CD4-positive, alpha-beta memory T cell (primary cell): Measurements from ENCODE around the gene PRRX1. TPM values are rescaled to one million over a fixed set of nuclear protein-coding genes. Genes with fewer than 3 reads are reported as not detected.

ENCODE experiments used
- CTCF ChIA-PET: fragments of 350-600 bp; sonication (Branson Sonifier 250); formaldehyde crosslinking; loops from one replicate; lab custom pipeline; 2021; ENCODE audit warnings: inconsistent platforms; ENCODE audit not compliant: partially characterized antibody; lab: Charles Lee
- POLR2A ChIA-PET: fragments of 350-600 bp; sonication (Branson Sonifier 250); formaldehyde crosslinking; loops from one replicate; lab custom pipeline; 2021; ENCODE audit not compliant: partially characterized antibody; lab: Charles Lee
- DNase-seq, 5 donors: peaks; one replicate each; pipeline versions ENCODE4 v3.0.0 to v3.0.0-alpha.2; 2020 to 2022; ENCODE audit warnings: mixed read lengths in 1 of 5
- H3K27ac ChIP-seq: one replicate; pipeline ENCODE4 v1.7.0; 2013; ENCODE audit warnings: low read depth, low read length
- H3K27me3 ChIP-seq: 2 replicates; pipeline ENCODE4 v1.7.0; 2013; ENCODE audit warnings: mild to moderate bottlenecking, low read length, moderate library complexity; ENCODE audit not compliant: insufficient read depth
- H3K36me3 ChIP-seq: 2 replicates; pipeline ENCODE4 v1.7.0; 2013; ENCODE audit warnings: mild to moderate bottlenecking, low read length, moderate library complexity; ENCODE audit not compliant: insufficient read depth
- H3K4me1 ChIP-seq: 2 replicates; pipeline ENCODE4 v1.7.0; 2013; ENCODE audit warnings: mild to moderate bottlenecking, low read length, moderate library complexity; ENCODE audit not compliant: insufficient read depth
- H3K4me3 ChIP-seq, 2 donors: one replicate each; pipeline ENCODE4 v1.7.0; 2013; ENCODE audit warnings: low read length in 2 of 2, mild to moderate bottlenecking in 1 of 2
- H3K9me3 ChIP-seq, 2 donors: one replicate each; pipeline ENCODE4 v1.7.0; 2013; ENCODE audit warnings: low read length in 2 of 2, control low read depth in 1 of 2; ENCODE audit not compliant: control insufficient read depth in 1 of 2
- H3K27ac Mint-ChIP-seq, 7 donors: one replicate each; pipeline ENCODE4 v1.8.0; 2020 to 2021; ENCODE audit warnings: mixed read lengths in 7 of 7, mild to moderate bottlenecking in 6 of 7, inconsistent platforms in 3 of 7, moderate library complexity in 3 of 7
- H3K27me3 Mint-ChIP-seq, 2 donors: one replicate each; pipeline ENCODE4 v1.8.0; 2020 to 2021; ENCODE audit warnings: mixed read lengths in 2 of 2
- H3K36me3 Mint-ChIP-seq, 2 donors: one replicate each; pipeline ENCODE4 v1.8.0; 2020 to 2021; ENCODE audit warnings: mixed read lengths in 2 of 2, inconsistent platforms in 1 of 2, mild to moderate bottlenecking in 1 of 2
- H3K4me1 Mint-ChIP-seq, 4 donors: one replicate each; pipeline ENCODE4 v1.8.0; 2020 to 2021; ENCODE audit warnings: mixed read lengths in 4 of 4, mild to moderate bottlenecking in 1 of 4
- H3K4me3 Mint-ChIP-seq, 8 donors: one replicate each; pipeline ENCODE4 v1.8.0; 2020 to 2021; ENCODE audit warnings: mixed read lengths in 8 of 8, mild to moderate bottlenecking in 7 of 8, moderate library complexity in 6 of 8, inconsistent platforms in 3 of 8
- H3K9me3 Mint-ChIP-seq, 8 donors: one replicate each; pipeline ENCODE4 v1.8.0; 2020 to 2021; ENCODE audit warnings: mixed read lengths in 8 of 8, mild to moderate bottlenecking in 5 of 8, inconsistent platforms in 3 of 8, moderate library complexity in 1 of 8
- intact Hi-C: fragments of 100-400 bp; cut with micrococcal nuclease; formaldehyde crosslinking; loops from one replicate; pipeline ENCODE4 v1.15.1; 2023
- polyA plus RNA-seq, 2 donors: library from polyadenylated mRNA; unstranded; fragments of 300-500 nt; fragmentation: Illumina TruSeq; gene quantifications; one replicate each; pipeline ENCODE4 v1.2.3, GENCODE V29; 2021
- total RNA-seq, 2 experiments: library from RNA; stranded (reverse); gene quantifications; one replicate each; pipeline ENCODE4 v1.2.3, GENCODE V29; 2021

Gene PRRX1
- total and polyA plus RNA-seq, 4 experiments from 2014 or later: not detected

- Histone ChIP-seq H3K27ac (no peak overlapping the region), H3K36me3 (no peaks in the 10 kb centered on the region), H3K4me3 (no peak overlapping the region), H3K27me3 (no peaks in the 10 kb centered on the region), H3K4me1 (no peaks in the 10 kb centered on the region), H3K9me3 (no peaks in the 10 kb centered on the region)
- CTCF ChIA-PET: no interaction called here
- Mint-ChIP-seq H3K27me3 (peaks cover 0 to 6% of the 10 kb centered on the region in 2 donors), H3K9me3 (peaks cover 0 to 3% (median 0%) of the 10 kb centered on the region in 8 donors), H3K36me3 (no peaks in the 10 kb centered on the region), H3K4me3 (no peak overlapping the region), H3K27ac (no peak overlapping the region), H3K4me1 (no peaks in the 10 kb centered on the region)
- no peak for DNase-seq
- intact Hi-C loops: no loop called here
- POLR2A ChIA-PET: no interaction called here
Measured at GRCh38 chr1:170711682-170712081, 47.8 kb downstream of the PRRX1 start.

- ChIA-PET POLR2A (no interaction called here), CTCF (no interaction called here)
- H3K36me3 ChIP-seq: no peaks in the 10 kb centered on the region
- H3K9me3 ChIP-seq: no peaks in the 10 kb centered on the region
- H3K27ac ChIP-seq: no peak overlapping the region
- DNase-seq: no peak
- no peak overlapping the region for H3K4me3 ChIP-seq
- Mint-ChIP-seq H3K36me3 (no peaks in the 10 kb centered on the region), H3K27ac (no peak overlapping the region), H3K9me3 (no peaks in the 10 kb centered on the region), H3K4me1 (no peaks in the 10 kb centered on the region), H3K4me3 (no peak overlapping the region), H3K27me3 (peaks cover 2 to 4% of the 10 kb centered on the region in 2 donors)
- intact Hi-C loops: no loop called here
- no peaks in the 10 kb centered on the region for H3K27me3 ChIP-seq
- no peaks in the 10 kb centered on the region for H3K4me1 ChIP-seq
Measured at GRCh38 chr1:170714163-170714562, 50.2 kb downstream of the PRRX1 start.

GRCh38 chr1:170714938-170715337 is 51.0 kb downstream of the PRRX1 start:
- no peaks in the 10 kb centered on the region for H3K36me3 Mint-ChIP-seq
- H3K27me3 ChIP-seq: no peaks in the 10 kb centered on the region
- no peaks in the 10 kb centered on the region for H3K9me3 Mint-ChIP-seq
- no peak for DNase-seq
- H3K4me1 ChIP-seq: no peaks in the 10 kb centered on the region
- H3K4me1 Mint-ChIP-seq: no peaks in the 10 kb centered on the region
- no peak overlapping the region for H3K27ac Mint-ChIP-seq
- ChIA-PET CTCF (no interaction called here), POLR2A (no interaction called here)
- H3K4me3 Mint-ChIP-seq: no peak overlapping the region
- peaks cover 2 to 4% of the 10 kb centered on the region in 2 donors for H3K27me3 Mint-ChIP-seq
- intact Hi-C loops: no loop called here
- H3K9me3 ChIP-seq: no peaks in the 10 kb centered on the region
- H3K36me3 ChIP-seq: no peaks in the 10 kb centered on the region
- no peak overlapping the region for H3K27ac ChIP-seq
- no peak overlapping the region for H3K4me3 ChIP-seq

- Mint-ChIP-seq H3K27ac (no peak overlapping the region), H3K27me3 (peaks cover 4 to 8% of the 10 kb centered on the region in 2 donors), H3K4me1 (no peaks in the 10 kb centered on the region), H3K36me3 (no peaks in the 10 kb centered on the region), H3K9me3 (no peaks in the 10 kb centered on the region), H3K4me3 (no peak overlapping the region)
- Histone ChIP-seq H3K4me3 (no peak overlapping the region), H3K4me1 (no peaks in the 10 kb centered on the region), H3K36me3 (no peaks in the 10 kb centered on the region), H3K27me3 (no peaks in the 10 kb centered on the region), H3K9me3 (no peaks in the 10 kb centered on the region), H3K27ac (no peak overlapping the region)
- CTCF ChIA-PET: no interaction called here
- no peak for DNase-seq
- intact Hi-C loops: no loop called here
- POLR2A ChIA-PET: no interaction called here
Measured at GRCh38 chr1:170716835-170717429, 53.0 kb downstream of the PRRX1 start.

GRCh38 chr1:170720661-170721060 is 56.7 kb downstream of the PRRX1 start:
- ChIA-PET POLR2A (no interaction called here), CTCF (no interaction called here)
- Mint-ChIP-seq H3K4me1 (no peaks in the 10 kb centered on the region), H3K4me3 (no peak overlapping the region), H3K36me3 (no peaks in the 10 kb centered on the region), H3K27me3 (peaks cover 6 to 17% of the 10 kb centered on the region in 2 donors), H3K9me3 (no peaks in the 10 kb centered on the region), H3K27ac (no peak overlapping the region)
- Histone ChIP-seq H3K36me3 (no peaks in the 10 kb centered on the region), H3K9me3 (no peaks in the 10 kb centered on the region), H3K27me3 (no peaks in the 10 kb centered on the region), H3K4me3 (no peak overlapping the region), H3K27ac (no peak overlapping the region), H3K4me1 (no peaks in the 10 kb centered on the region)
- intact Hi-C loops: no loop called here
- DNase-seq: no peak

GRCh38 chr1:170721621-170722020 is 57.7 kb downstream of the PRRX1 start:
- H3K27ac ChIP-seq: no peak overlapping the region
- no peaks in the 10 kb centered on the region for H3K27me3 ChIP-seq
- CTCF ChIA-PET: no interaction called here
- no peaks in the 10 kb centered on the region for H3K36me3 ChIP-seq
- POLR2A ChIA-PET: no interaction called here
- no peaks in the 10 kb centered on the region for H3K4me1 ChIP-seq
- no peak overlapping the region for H3K4me3 ChIP-seq
- no peaks in the 10 kb centered on the region for H3K9me3 Mint-ChIP-seq
- intact Hi-C loops: no loop called here
- no peaks in the 10 kb centered on the region for H3K9me3 ChIP-seq
- peaks cover 7 to 15% of the 10 kb centered on the region in 2 donors for H3K27me3 Mint-ChIP-seq
- DNase-seq: no peak
- no peaks in the 10 kb centered on the region for H3K36me3 Mint-ChIP-seq
- no peak overlapping the region for H3K27ac Mint-ChIP-seq
- H3K4me1 Mint-ChIP-seq: no peaks in the 10 kb centered on the region
- H3K4me3 Mint-ChIP-seq: no peak overlapping the region

- Histone ChIP-seq H3K27me3 (no peaks in the 10 kb centered on the region), H3K9me3 (no peaks in the 10 kb centered on the region), H3K4me1 (no peaks in the 10 kb centered on the region), H3K27ac (no peak overlapping the region), H3K4me3 (no peak overlapping the region), H3K36me3 (no peaks in the 10 kb centered on the region)
- ChIA-PET POLR2A (no interaction called here), CTCF (no interaction called here)
- no peaks in the 10 kb centered on the region for H3K4me1 Mint-ChIP-seq
- intact Hi-C loops: no loop called here
- H3K4me3 Mint-ChIP-seq: no peak overlapping the region
- H3K36me3 Mint-ChIP-seq: no peaks in the 10 kb centered on the region
- H3K27ac Mint-ChIP-seq: no peak overlapping the region
- H3K9me3 Mint-ChIP-seq: no peaks in the 10 kb centered on the region
- peaks cover 5 to 15% of the 10 kb centered on the region in 2 donors for H3K27me3 Mint-ChIP-seq
- DNase-seq: no peak
Measured at GRCh38 chr1:170723518-170723917, 59.6 kb downstream of the PRRX1 start.

- Histone ChIP-seq H3K9me3 (no peaks in the 10 kb centered on the region), H3K36me3 (no peaks in the 10 kb centered on the region), H3K27me3 (no peaks in the 10 kb centered on the region), H3K4me3 (no peak overlapping the region), H3K27ac (no peak overlapping the region), H3K4me1 (no peaks in the 10 kb centered on the region)
- ChIA-PET POLR2A (no interaction called here), CTCF (no interaction called here)
- intact Hi-C loops: no loop called here
- DNase-seq: no peak
- Mint-ChIP-seq H3K36me3 (no peaks in the 10 kb centered on the region), H3K27ac (no peak overlapping the region), H3K9me3 (no peaks in the 10 kb centered on the region), H3K4me3 (no peak overlapping the region), H3K27me3 (peaks cover 11 to 15% of the 10 kb centered on the region in 2 donors), H3K4me1 (no peaks in the 10 kb centered on the region)
Measured at GRCh38 chr1:170725326-170725725, 61.4 kb downstream of the PRRX1 start.
